Panc1 (cell line): ENCODE data around the gene FRMPD2. TPM values are rescaled to one million over a fixed set of nuclear protein-coding genes. Genes with fewer than 3 reads are reported as not detected.
"Not testable (repeated sequence)": the region's sequence is repeated elsewhere in the genome, so short reads cannot be mapped to it uniquely, and the experiment has no call there.

Source experiments
- ATAC-seq: fragments of 200-7000 bp; cut with Tn5 transposase; 2 replicates; pipeline ENCODE4 v1.9.1; 2020; ENCODE audit warnings: mild to moderate bottlenecking, moderate library complexity
- BruUV-seq: library from RNA; stranded (reverse); fragments of 400-500 nt; replicated peaks from 2 replicates; lab custom pipeline; 2021; lab: Mats Ljungman, UMichigan
- CTCF ChIA-PET: fragments of 300-600 bp; sonication (Branson Sonifier 250); formaldehyde crosslinking; loops from one replicate; lab custom pipeline; 2022; ENCODE audit warnings: antibody characterized with exemption; lab: Charles Lee
- POLR2A ChIA-PET: fragments of 300-600 bp; sonication (Branson Sonifier 250); formaldehyde crosslinking; loops from one replicate; lab custom pipeline; 2022; ENCODE audit warnings: antibody characterized with exemption; lab: Charles Lee
- DNase-seq: peaks from one replicate; pipeline ENCODE4 v3.0.0-alpha.2; 2010; ENCODE audit warnings: low read depth, low spot score
- H3K27ac ChIP-seq: 2 replicates; pipeline ENCODE4 v1.5.1; 2011; ENCODE audit warnings: mild to moderate bottlenecking, low read length, inconsistent platforms
- H3K27me3 ChIP-seq: fragments of 200-500 bp; sonication (Bioruptor generic); 2 replicates; pipeline ENCODE4 v1.6.0; 2014; ENCODE audit warnings: low read length, inconsistent platforms; ENCODE audit not compliant: control insufficient read depth, insufficient read depth
- H3K36me3 ChIP-seq: fragments of 200-500 bp; sonication (Bioruptor generic); 2 replicates; pipeline ENCODE4 v1.5.1; 2014; ENCODE audit warnings: inconsistent platforms, mild to moderate bottlenecking, low read length, moderate library complexity; ENCODE audit not compliant: control insufficient read depth, insufficient read depth
- H3K4me1 ChIP-seq: 2 replicates; pipeline ENCODE4 v1.5.1; 2011; ENCODE audit warnings: inconsistent platforms, mild to moderate bottlenecking, low read length, moderate library complexity; ENCODE audit not compliant: control insufficient read depth, insufficient read depth
- H3K4me3 ChIP-seq, 2 experiments: 2 replicates each; pipeline ENCODE4 v1.5.1; 2011 to 2012; ENCODE audit warnings: low read depth in 2 of 2, low read length in 2 of 2, mild to moderate bottlenecking in 2 of 2, inconsistent platforms in 1 of 2, moderate library complexity in 1 of 2
- H3K9me3 ChIP-seq: fragments of 200-500 bp; sonication (Bioruptor generic); 2 replicates; pipeline ENCODE4 v1.5.1; 2014; ENCODE audit warnings: low read depth, mild to moderate bottlenecking, inconsistent platforms, low read length, moderate library complexity; ENCODE audit not compliant: control insufficient read depth, insufficient read depth
- POLR2AphosphoS5 ChIP-seq: IDR thresholded peaks from 2 replicates; pipeline ENCODE4 v1.6.1; 2012; ENCODE audit warnings: mild to moderate bottlenecking, low read depth, low read length, moderate library complexity
- SIN3A ChIP-seq: IDR thresholded peaks from 2 replicates; pipeline ENCODE4 v1.6.1; 2012; ENCODE audit warnings: low read depth, mild to moderate bottlenecking, low read length, moderate library complexity, borderline replicate concordance; ENCODE audit not compliant: insufficient read depth
- TCF7L2 ChIP-seq: IDR thresholded peaks from 2 replicates; pipeline ENCODE4 v1.6.1; 2011; ENCODE audit warnings: mild to moderate bottlenecking, low read depth, low read length, inconsistent platforms
- in situ Hi-C: cut with HindIII; loops from 2 replicates; pipeline ENCODE4 v1.10.0; 2016; ENCODE audit warnings: low sequenced_read_pairs, low pct_unique_long_range_greater_than_20kb
- intact Hi-C: fragments of 100-400 bp; cut with micrococcal nuclease; formaldehyde crosslinking; loops from one replicate; pipeline ENCODE4 v1.10.0; 2022; ENCODE audit not compliant: unreplicated experiment
- total RNA-seq: library from RNA; stranded (reverse); gene quantifications from one replicate; pipeline ENCODE4 v1.2.1, GENCODE V29; 2021; ENCODE audit not compliant: unreplicated experiment
- TF ChIP-seq, protein P1 (sequence below): fragments of 450-650 bp; IDR thresholded peaks from 2 replicates; pipeline ENCODE4 v1.5.1; 2017; ENCODE audit warnings: mild to moderate bottlenecking
- TF ChIP-seq, protein P2 (sequence below), 2 experiments: IDR thresholded peaks; 2 replicates each; pipeline ENCODE4 v1.6.1; 2011 to 2012; ENCODE audit warnings: low read depth in 2 of 2, control low read depth in 1 of 2, low read length in 1 of 2, mild to moderate bottlenecking in 1 of 2, moderate library complexity in 1 of 2; ENCODE audit not compliant: insufficient read depth in 1 of 2

Gene FRMPD2
- total RNA-seq, 1 experiment from 2014 or later: not detected

DNA sequence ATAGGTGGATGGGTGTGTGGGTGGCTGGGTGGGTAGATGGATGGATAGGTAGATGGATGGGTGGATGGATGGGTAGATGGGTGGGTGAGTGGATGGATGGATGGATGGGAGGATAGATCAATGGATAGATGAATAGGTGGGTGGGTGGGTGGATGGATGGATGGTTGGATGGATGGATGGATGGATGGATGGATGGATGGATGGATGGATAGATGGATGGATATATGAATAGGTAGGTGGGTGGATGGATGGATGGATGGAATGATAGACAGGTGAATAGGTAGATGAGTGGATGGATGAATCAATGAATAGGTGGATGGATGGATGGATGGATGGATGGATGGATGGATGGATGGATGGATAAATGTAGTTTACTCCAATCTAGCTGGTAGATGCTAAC is 52.7 kb downstream of the FRMPD2 start:
- H3K4me3 ChIP-seq: no peak overlapping the region
- TF ChIP-seq TCF7L2: no peak
- TF ChIP-seq, protein P1, sequence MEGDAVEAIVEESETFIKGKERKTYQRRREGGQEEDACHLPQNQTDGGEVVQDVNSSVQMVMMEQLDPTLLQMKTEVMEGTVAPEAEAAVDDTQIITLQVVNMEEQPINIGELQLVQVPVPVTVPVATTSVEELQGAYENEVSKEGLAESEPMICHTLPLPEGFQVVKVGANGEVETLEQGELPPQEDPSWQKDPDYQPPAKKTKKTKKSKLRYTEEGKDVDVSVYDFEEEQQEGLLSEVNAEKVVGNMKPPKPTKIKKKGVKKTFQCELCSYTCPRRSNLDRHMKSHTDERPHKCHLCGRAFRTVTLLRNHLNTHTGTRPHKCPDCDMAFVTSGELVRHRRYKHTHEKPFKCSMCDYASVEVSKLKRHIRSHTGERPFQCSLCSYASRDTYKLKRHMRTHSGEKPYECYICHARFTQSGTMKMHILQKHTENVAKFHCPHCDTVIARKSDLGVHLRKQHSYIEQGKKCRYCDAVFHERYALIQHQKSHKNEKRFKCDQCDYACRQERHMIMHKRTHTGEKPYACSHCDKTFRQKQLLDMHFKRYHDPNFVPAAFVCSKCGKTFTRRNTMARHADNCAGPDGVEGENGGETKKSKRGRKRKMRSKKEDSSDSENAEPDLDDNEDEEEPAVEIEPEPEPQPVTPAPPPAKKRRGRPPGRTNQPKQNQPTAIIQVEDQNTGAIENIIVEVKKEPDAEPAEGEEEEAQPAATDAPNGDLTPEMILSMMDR: no peak
- TF ChIP-seq SIN3A: no peak
- no peak for TF ChIP-seq POLR2AphosphoS5
- TF ChIP-seq, protein P2, sequence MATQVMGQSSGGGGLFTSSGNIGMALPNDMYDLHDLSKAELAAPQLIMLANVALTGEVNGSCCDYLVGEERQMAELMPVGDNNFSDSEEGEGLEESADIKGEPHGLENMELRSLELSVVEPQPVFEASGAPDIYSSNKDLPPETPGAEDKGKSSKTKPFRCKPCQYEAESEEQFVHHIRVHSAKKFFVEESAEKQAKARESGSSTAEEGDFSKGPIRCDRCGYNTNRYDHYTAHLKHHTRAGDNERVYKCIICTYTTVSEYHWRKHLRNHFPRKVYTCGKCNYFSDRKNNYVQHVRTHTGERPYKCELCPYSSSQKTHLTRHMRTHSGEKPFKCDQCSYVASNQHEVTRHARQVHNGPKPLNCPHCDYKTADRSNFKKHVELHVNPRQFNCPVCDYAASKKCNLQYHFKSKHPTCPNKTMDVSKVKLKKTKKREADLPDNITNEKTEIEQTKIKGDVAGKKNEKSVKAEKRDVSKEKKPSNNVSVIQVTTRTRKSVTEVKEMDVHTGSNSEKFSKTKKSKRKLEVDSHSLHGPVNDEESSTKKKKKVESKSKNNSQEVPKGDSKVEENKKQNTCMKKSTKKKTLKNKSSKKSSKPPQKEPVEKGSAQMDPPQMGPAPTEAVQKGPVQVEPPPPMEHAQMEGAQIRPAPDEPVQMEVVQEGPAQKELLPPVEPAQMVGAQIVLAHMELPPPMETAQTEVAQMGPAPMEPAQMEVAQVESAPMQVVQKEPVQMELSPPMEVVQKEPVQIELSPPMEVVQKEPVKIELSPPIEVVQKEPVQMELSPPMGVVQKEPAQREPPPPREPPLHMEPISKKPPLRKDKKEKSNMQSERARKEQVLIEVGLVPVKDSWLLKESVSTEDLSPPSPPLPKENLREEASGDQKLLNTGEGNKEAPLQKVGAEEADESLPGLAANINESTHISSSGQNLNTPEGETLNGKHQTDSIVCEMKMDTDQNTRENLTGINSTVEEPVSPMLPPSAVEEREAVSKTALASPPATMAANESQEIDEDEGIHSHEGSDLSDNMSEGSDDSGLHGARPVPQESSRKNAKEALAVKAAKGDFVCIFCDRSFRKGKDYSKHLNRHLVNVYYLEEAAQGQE (IDR thresholded peaks at IDR 0.05; ENCODE audit: insufficient read depth in 1 of 2, low read depth in 2 of 2, low read length in 1 of 2): no peak
- intact Hi-C loops (no loop called here), in situ Hi-C loops (no loop called here)
- peaks cover 15% of the 10 kb centered on the region for H3K27me3 ChIP-seq
- no TSS peak for BruUV-seq
- no peaks in the 10 kb centered on the region for H3K9me3 ChIP-seq
- no peaks in the 10 kb centered on the region for H3K36me3 ChIP-seq
- no peaks in the 10 kb centered on the region for H3K4me1 ChIP-seq
- H3K27ac ChIP-seq: no peak overlapping the region
- DNase-seq (no peak), ATAC-seq (no peak)
- CTCF ChIA-PET: no interaction called here
- POLR2A ChIA-PET: no interaction called here

DNA sequence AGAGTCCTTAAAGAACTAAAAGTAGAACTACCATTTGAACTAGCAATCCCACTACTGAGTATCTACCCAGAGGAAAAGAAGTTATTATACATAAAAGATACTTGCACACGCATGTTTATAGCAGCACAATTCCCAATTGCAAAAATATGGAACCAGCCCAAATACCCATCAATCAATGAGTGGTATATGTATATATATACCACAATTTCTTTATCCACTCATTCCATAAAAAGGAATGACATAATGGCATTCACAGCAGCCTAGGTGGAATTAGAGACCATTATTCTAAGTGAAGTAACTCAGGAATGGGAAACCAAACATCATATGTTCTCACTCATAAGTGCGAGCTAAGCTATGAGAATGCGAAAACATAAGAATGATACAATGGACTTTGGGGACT is 53.5 kb downstream of the FRMPD2 start:
- H3K9me3 ChIP-seq, intact Hi-C loops, POLR2A ChIA-PET, BruUV-seq, H3K4me1 ChIP-seq, H3K36me3 ChIP-seq, in situ Hi-C loops, H3K27me3 ChIP-seq, CTCF ChIA-PET, H3K27ac ChIP-seq, DNase-seq, ATAC-seq, H3K4me3 ChIP-seq: not testable (repeated sequence)

DNA sequence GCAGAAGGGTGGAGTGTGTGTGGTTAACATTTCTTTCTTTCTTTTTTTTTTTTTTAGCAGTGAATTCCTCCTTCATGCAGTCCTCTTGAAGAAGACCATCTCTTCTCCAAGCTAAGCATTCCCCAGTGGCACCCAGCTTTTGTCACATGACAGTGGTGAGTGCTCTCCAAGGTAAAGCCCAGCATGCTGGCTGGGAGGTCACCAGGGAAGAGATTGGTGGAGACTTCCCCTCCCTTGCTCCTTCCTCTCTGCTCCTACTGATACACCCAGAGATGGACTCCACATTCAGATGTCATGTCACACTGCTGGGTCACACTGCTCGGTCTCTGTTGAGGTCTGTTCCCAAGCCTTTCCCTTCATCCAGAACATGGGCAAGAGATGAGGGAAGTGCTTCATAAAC is 55.3 kb downstream of the FRMPD2 start:
- POLR2A ChIA-PET: no interaction called here
- ATAC-seq (no peak), DNase-seq (no peak)
- Histone ChIP-seq H3K4me3 (no peak overlapping the region), H3K9me3 (no peaks in the 10 kb centered on the region), H3K27me3 (peaks cover 9% of the 10 kb centered on the region), H3K27ac (no peak overlapping the region), H3K4me1 (no peaks in the 10 kb centered on the region), H3K36me3 (no peaks in the 10 kb centered on the region)
- TF ChIP-seq, protein P1: no peak
- TF ChIP-seq SIN3A: no peak
- TF ChIP-seq POLR2AphosphoS5: no peak
- TF ChIP-seq, protein P2 (IDR thresholded peaks at IDR 0.05; ENCODE audit: insufficient read depth in 1 of 2, low read depth in 2 of 2, low read length in 1 of 2): no peak
- no peak for TF ChIP-seq TCF7L2
- in situ Hi-C loops: no loop called here
- intact Hi-C loops: loop anchor here (10.0 kb wide), 1 partner anchor 66 kb away; no protein-coding TSS in a partner anchor
- CTCF ChIA-PET: no interaction called here
- BruUV-seq: no TSS peak
